ENCODE data around the gene KDM4C. TPM values are rescaled to one million over a fixed set of nuclear protein-coding genes. Genes with fewer than 3 reads are reported as not detected.

Gene KDM4C
- total RNA-seq, 1 experiment from 2014 or later, result 7.1 TPM

DNA sequence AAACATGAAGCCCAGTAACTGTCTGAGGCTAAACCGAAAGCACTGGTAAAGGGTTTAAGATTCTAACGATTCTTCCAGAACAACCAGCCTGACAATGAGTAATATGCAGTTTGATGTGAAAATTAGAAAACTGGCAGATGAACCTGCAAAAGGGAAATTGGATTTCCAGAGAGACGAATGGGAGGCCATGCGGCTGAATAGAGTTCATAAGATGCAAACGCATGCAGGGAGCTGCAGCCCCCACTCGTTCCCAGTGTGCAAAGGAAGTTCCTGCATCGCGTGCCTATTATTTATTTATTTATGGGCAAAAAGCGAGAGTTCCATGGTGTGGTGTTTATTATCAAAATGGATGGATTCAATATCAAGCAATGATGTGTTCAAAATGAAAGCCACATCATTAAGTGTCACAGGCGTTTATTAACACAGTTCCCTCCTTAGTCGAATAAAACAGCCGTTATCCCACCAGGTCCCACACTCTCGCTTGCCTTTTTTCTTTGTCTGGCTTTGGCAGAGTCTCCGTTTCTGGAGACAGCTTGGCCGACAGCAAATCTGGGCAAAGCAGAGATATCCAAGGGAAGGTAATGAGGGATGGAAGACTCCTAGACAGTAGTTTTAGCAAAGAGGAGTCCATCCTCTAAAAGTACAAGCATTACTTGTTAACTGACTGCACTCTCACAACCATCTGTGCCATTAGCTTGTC lies 451.4 kb downstream of the KDM4C start:
- intact Hi-C loops (cut with micrococcal nuclease; ENCODE audit: unreplicated experiment) (no loop called here), in situ Hi-C loops (cut with HindIII; ENCODE audit: low pct_unique_long_range_greater_than_20kb, low sequenced_read_pairs) (no loop called here)
- Histone ChIP-seq H3K4me3 (ENCODE audit: low read depth in 2 of 2, low read length in 2 of 2) (no peak overlapping the region), H3K4me1 (ENCODE audit: control insufficient read depth, insufficient read depth, low read length) (no peaks in the 10 kb centered on the region), H3K9me3 (ENCODE audit: control insufficient read depth, insufficient read depth, low read depth, low read length) (no peaks in the 10 kb centered on the region), H3K27ac (ENCODE audit: low read length) (no peak overlapping the region), H3K27me3 (ENCODE audit: control insufficient read depth, insufficient read depth, low read length) (no peaks in the 10 kb centered on the region), H3K36me3 (ENCODE audit: control insufficient read depth, insufficient read depth, low read length) (no peaks in the 10 kb centered on the region)
- CTCF ChIA-PET, result no interaction called here
- no peak for DNase-seq (ENCODE audit: low read depth, low spot score)
- TF ChIP-seq, protein P1, sequence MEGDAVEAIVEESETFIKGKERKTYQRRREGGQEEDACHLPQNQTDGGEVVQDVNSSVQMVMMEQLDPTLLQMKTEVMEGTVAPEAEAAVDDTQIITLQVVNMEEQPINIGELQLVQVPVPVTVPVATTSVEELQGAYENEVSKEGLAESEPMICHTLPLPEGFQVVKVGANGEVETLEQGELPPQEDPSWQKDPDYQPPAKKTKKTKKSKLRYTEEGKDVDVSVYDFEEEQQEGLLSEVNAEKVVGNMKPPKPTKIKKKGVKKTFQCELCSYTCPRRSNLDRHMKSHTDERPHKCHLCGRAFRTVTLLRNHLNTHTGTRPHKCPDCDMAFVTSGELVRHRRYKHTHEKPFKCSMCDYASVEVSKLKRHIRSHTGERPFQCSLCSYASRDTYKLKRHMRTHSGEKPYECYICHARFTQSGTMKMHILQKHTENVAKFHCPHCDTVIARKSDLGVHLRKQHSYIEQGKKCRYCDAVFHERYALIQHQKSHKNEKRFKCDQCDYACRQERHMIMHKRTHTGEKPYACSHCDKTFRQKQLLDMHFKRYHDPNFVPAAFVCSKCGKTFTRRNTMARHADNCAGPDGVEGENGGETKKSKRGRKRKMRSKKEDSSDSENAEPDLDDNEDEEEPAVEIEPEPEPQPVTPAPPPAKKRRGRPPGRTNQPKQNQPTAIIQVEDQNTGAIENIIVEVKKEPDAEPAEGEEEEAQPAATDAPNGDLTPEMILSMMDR (IDR thresholded peaks at IDR 0.05), result no peak
- no peak for TF ChIP-seq POLR2AphosphoS5 (IDR thresholded peaks at IDR 0.05; ENCODE audit: low read depth, low read length)
- TF ChIP-seq TCF7L2 (IDR thresholded peaks at IDR 0.05; ENCODE audit: low read depth, low read length), result no peak
- TF ChIP-seq, protein P2, sequence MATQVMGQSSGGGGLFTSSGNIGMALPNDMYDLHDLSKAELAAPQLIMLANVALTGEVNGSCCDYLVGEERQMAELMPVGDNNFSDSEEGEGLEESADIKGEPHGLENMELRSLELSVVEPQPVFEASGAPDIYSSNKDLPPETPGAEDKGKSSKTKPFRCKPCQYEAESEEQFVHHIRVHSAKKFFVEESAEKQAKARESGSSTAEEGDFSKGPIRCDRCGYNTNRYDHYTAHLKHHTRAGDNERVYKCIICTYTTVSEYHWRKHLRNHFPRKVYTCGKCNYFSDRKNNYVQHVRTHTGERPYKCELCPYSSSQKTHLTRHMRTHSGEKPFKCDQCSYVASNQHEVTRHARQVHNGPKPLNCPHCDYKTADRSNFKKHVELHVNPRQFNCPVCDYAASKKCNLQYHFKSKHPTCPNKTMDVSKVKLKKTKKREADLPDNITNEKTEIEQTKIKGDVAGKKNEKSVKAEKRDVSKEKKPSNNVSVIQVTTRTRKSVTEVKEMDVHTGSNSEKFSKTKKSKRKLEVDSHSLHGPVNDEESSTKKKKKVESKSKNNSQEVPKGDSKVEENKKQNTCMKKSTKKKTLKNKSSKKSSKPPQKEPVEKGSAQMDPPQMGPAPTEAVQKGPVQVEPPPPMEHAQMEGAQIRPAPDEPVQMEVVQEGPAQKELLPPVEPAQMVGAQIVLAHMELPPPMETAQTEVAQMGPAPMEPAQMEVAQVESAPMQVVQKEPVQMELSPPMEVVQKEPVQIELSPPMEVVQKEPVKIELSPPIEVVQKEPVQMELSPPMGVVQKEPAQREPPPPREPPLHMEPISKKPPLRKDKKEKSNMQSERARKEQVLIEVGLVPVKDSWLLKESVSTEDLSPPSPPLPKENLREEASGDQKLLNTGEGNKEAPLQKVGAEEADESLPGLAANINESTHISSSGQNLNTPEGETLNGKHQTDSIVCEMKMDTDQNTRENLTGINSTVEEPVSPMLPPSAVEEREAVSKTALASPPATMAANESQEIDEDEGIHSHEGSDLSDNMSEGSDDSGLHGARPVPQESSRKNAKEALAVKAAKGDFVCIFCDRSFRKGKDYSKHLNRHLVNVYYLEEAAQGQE (IDR thresholded peaks at IDR 0.05; ENCODE audit: insufficient read depth in 1 of 2, low read depth in 2 of 2, low read length in 1 of 2), result no peak
- no peak for TF ChIP-seq SIN3A (IDR thresholded peaks at IDR 0.05; ENCODE audit: borderline replicate concordance, insufficient read depth, low read depth, low read length)
- no TSS peak for BruUV-seq (replicated peaks)
- POLR2A ChIA-PET, result no interaction called here
- no peak for ATAC-seq

DNA sequence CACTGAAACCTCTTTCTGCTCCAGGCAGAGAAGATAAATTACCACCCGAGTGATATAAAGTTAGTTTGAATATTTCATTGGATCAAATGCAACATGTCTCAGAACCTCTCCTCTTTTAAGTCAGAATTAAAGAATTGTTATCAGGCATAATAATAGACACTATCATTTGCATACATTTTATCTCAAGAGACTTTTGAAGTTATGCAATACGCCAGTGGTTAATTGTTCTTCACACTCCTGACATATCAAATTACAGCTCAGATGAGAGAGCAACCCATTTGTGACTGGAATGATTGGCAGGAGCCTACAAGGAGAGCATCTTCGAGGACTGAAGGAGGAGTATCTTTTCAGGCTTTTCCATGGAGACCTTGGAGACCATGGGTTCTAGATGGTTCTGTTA lies 452.2 kb downstream of the KDM4C start:
- Histone ChIP-seq H3K27ac (ENCODE audit: low read length) (no peak overlapping the region), H3K4me1 (ENCODE audit: control insufficient read depth, insufficient read depth, low read length) (no peaks in the 10 kb centered on the region), H3K4me3 (ENCODE audit: low read depth in 2 of 2, low read length in 2 of 2) (no peak overlapping the region), H3K27me3 (ENCODE audit: control insufficient read depth, insufficient read depth, low read length) (no peaks in the 10 kb centered on the region), H3K36me3 (ENCODE audit: control insufficient read depth, insufficient read depth, low read length) (no peaks in the 10 kb centered on the region), H3K9me3 (ENCODE audit: control insufficient read depth, insufficient read depth, low read depth, low read length) (no peaks in the 10 kb centered on the region)
- ATAC-seq (no peak), DNase-seq (ENCODE audit: low read depth, low spot score) (no peak)
- intact Hi-C loops (cut with micrococcal nuclease; ENCODE audit: unreplicated experiment) (no loop called here), in situ Hi-C loops (cut with HindIII; ENCODE audit: low pct_unique_long_range_greater_than_20kb, low sequenced_read_pairs) (no loop called here)
- no TSS peak for BruUV-seq (replicated peaks)
- ChIA-PET CTCF (no interaction called here), POLR2A (no interaction called here)
- TF ChIP-seq, protein P1 (IDR thresholded peaks at IDR 0.05), result no peak
- TF ChIP-seq TCF7L2 (IDR thresholded peaks at IDR 0.05; ENCODE audit: low read depth, low read length) (no peak), POLR2AphosphoS5 (IDR thresholded peaks at IDR 0.05; ENCODE audit: low read depth, low read length) (no peak), SIN3A (IDR thresholded peaks at IDR 0.05; ENCODE audit: borderline replicate concordance, insufficient read depth, low read depth, low read length) (no peak)
- TF ChIP-seq, protein P2 (IDR thresholded peaks at IDR 0.05; ENCODE audit: insufficient read depth in 1 of 2, low read depth in 2 of 2, low read length in 1 of 2), result no peak
